H1 (cell line): Measurements from ENCODE around the gene SUCLG2.

Experiments used
- EP300 ChIP-seq, 2 experiments: IDR thresholded peaks; 1 replicate in 1 of 2; 2 replicates in 1 of 2; pipeline ENCODE4 v1.6.1; 2011 to 2012; ENCODE audit warnings: low read depth in 2 of 2, low read length in 2 of 2, mild to moderate bottlenecking in 2 of 2, borderline replicate concordance in 1 of 2, inconsistent platforms in 1 of 2, moderate library complexity in 1 of 2
- MAX ChIP-seq: IDR thresholded peaks from 2 replicates; pipeline ENCODE4 v1.6.1; 2012; ENCODE audit warnings: inconsistent platforms
- RAD21 ChIP-seq, 2 experiments: IDR thresholded peaks in 1 of 2; conservative IDR thresholded peaks in 1 of 2; 2 replicates each; pipeline ENCODE4 v1.6.1; 2011; ENCODE audit warnings: low read depth in 2 of 2, low read length in 2 of 2, improper control_type of control experiment in 1 of 2, inconsistent platforms in 1 of 2, mild to moderate bottlenecking in 1 of 2, moderate library complexity in 1 of 2
- RFX5 ChIP-seq: IDR thresholded peaks from 2 replicates; pipeline ENCODE4 v1.6.1; 2011; ENCODE audit warnings: low read depth, low read length, improper control_type of control experiment, borderline replicate concordance
- TCF12 ChIP-seq: IDR thresholded peaks from 2 replicates; pipeline ENCODE4 v1.6.1; 2011; ENCODE audit warnings: low read depth, mild to moderate bottlenecking, low read length

GRCh38 chr3:67415511-67415910 is 238.9 kb downstream of the SUCLG2 start:
- no peak for TF ChIP-seq EP300 (IDR thresholded peaks at IDR 0.05; ENCODE audit: borderline replicate concordance in 1 of 2, low read depth in 2 of 2, low read length in 2 of 2)
- TF ChIP-seq RFX5 = no peak
- no peak for TF ChIP-seq TCF12
- no peak for TF ChIP-seq MAX
- no peak for TF ChIP-seq RAD21 (IDR thresholded peaks at IDR 0.05 in 1 of 2, conservative IDR thresholded peaks at IDR 0.05 in 1 of 2; ENCODE audit: low read depth in 2 of 2, low read length in 2 of 2)
